MG63 (cell line): ENCODE results near the gene PNCK. TPM values are rescaled to one million over a fixed set of nuclear protein-coding genes. Genes with fewer than 3 reads are reported as not detected.

Experiments
- total RNA-seq: library from RNA; depleted of rRNA; stranded (reverse); fragments of >200 nt; shearing (Covaris generic); gene quantifications from 2 replicates; pipeline ENCODE4 v1.2.3, GENCODE V29; 2014; ENCODE audit warnings: low replicate concordance; rRNA removed

PNCK gene
- total RNA-seq, 1 experiment from 2014 or later: 0.43 TPM

Other genes starting within 250 kb of the PNCK start
- 12.0 TPM in 1 of 2 replicates, not detected in the other for gene TREX2, start 227.8 kb downstream of the PNCK start, total RNA-seq
- 42.4 and 101 TPM in 2 replicates for gene HAUS7, start 203.2 kb downstream of the PNCK start, total RNA-seq
- 35.9 and 94.7 TPM in 2 replicates for gene BGN, start 178.8 kb downstream of the PNCK start, total RNA-seq
- gene ATP2B3, start 156.2 kb downstream of the PNCK start, total RNA-seq: 0.13 TPM in 1 of 2 replicates, not detected in the other
- 47.7 and 73.2 TPM in 2 replicates for gene CCNQ, start 74.7 kb downstream of the PNCK start, total RNA-seq
- gene DUSP9, start 26.6 kb downstream of the PNCK start, total RNA-seq: 7.9 and 8.6 TPM in 2 replicates
- gene SLC6A8, start 14.1 kb upstream of the PNCK start, total RNA-seq: 12.8 and 24.8 TPM in 2 replicates
- gene BCAP31, start 50.6 kb upstream of the PNCK start, total RNA-seq: 311 and 346 TPM in 2 replicates
- gene ABCD1, start 51.0 kb upstream of the PNCK start, total RNA-seq: 24.3 and 28.8 TPM in 2 replicates
- 7.5 and 7.6 TPM in 2 replicates for gene PLXNB3, start 90.4 kb upstream of the PNCK start, total RNA-seq
- gene SRPK3, start 107.2 kb upstream of the PNCK start, total RNA-seq: not detected in 2 replicates
- gene IDH3G, start 120.6 kb upstream of the PNCK start, total RNA-seq: 48.7 and 75.2 TPM in 2 replicates
- 227 and 266 TPM in 2 replicates for gene SSR4, start 120.9 kb upstream of the PNCK start, total RNA-seq
- gene PDZD4, start 156.7 kb upstream of the PNCK start, total RNA-seq: 1.5 and 5.8 TPM in 2 replicates
- gene L1CAM, start 212.4 kb upstream of the PNCK start, total RNA-seq: 0.30 TPM in 1 of 2 replicates, not detected in the other
- 0.27 TPM in 1 of 2 replicates, not detected in the other for gene AVPR2, start 230.9 kb upstream of the PNCK start, total RNA-seq